Measurements from ENCODE around the gene KCNG2.

Gene KCNG2

GRCh38 chr18:79760881-79761280 is 36.9 kb upstream of the KCNG2 start:
- Histone ChIP-seq H3K4me2 (no peak overlapping the region), H3K27me3 (ENCODE audit: insufficient read depth, low read depth) (no peaks in the 10 kb centered on the region)

DNA sequence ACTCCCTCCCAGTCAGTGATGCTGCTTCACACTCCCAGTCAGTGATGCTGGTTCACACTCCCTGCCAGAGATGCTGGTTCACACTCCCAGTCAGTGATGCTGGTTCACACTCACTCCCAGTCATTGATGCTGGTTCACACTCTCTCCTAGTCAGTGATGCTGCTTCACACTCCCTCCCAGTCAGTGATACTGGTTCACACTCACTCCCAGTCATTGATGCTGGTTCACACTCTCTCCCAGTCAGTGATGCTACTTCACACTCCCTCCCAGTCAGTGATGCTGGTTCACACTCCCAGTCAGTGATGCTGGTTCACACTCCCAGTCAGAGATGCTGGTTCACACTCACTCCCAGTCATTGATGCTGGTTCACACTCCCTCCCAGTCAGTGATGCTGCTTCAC is 34.3 kb upstream of the KCNG2 start:
- Histone ChIP-seq H3K4me2 (no peak overlapping the region), H3K36me3 (ENCODE audit: insufficient read depth) (no peaks in the 10 kb centered on the region), H3K27ac (no peak overlapping the region), H3K4me1 (ENCODE audit: low read depth, poor library complexity, severe bottlenecking) (no peaks in the 10 kb centered on the region), H3K27me3 (ENCODE audit: insufficient read depth, low read depth) (no peaks in the 10 kb centered on the region), H2AFZ (ENCODE audit: low read depth) (no peak overlapping the region), H4K20me1 (ENCODE audit: insufficient read depth) (no peaks in the 10 kb centered on the region), H3K4me3 (IDR thresholded peaks at IDR 0.05; ENCODE audit: insufficient read depth, low read depth, low read length) (no peak overlapping the region), H3K9ac (no peak overlapping the region), H3K79me2 (ENCODE audit: insufficient read depth, low read depth) (no peaks in the 10 kb centered on the region)
- TF ChIP-seq, protein P1, sequence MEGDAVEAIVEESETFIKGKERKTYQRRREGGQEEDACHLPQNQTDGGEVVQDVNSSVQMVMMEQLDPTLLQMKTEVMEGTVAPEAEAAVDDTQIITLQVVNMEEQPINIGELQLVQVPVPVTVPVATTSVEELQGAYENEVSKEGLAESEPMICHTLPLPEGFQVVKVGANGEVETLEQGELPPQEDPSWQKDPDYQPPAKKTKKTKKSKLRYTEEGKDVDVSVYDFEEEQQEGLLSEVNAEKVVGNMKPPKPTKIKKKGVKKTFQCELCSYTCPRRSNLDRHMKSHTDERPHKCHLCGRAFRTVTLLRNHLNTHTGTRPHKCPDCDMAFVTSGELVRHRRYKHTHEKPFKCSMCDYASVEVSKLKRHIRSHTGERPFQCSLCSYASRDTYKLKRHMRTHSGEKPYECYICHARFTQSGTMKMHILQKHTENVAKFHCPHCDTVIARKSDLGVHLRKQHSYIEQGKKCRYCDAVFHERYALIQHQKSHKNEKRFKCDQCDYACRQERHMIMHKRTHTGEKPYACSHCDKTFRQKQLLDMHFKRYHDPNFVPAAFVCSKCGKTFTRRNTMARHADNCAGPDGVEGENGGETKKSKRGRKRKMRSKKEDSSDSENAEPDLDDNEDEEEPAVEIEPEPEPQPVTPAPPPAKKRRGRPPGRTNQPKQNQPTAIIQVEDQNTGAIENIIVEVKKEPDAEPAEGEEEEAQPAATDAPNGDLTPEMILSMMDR (conservative IDR thresholded peaks at IDR 0.05; ENCODE audit: low read depth, low read length): no peak

More at GRCh38 chr18:79760881-79761280, 36.9 kb upstream of the KCNG2 start:
- Histone ChIP-seq H3K4me3 (IDR thresholded peaks at IDR 0.05; ENCODE audit: insufficient read depth, low read depth, low read length) (no peak overlapping the region), H2AFZ (ENCODE audit: low read depth) (no peak overlapping the region), H3K79me2 (ENCODE audit: insufficient read depth, low read depth) (no peaks in the 10 kb centered on the region), H3K4me1 (ENCODE audit: low read depth, poor library complexity, severe bottlenecking) (no peaks in the 10 kb centered on the region), H3K27ac (no peak overlapping the region), H3K9ac (no peak overlapping the region), H3K36me3 (ENCODE audit: insufficient read depth) (no peaks in the 10 kb centered on the region), H4K20me1 (ENCODE audit: insufficient read depth) (no peaks in the 10 kb centered on the region)
- TF ChIP-seq, protein P1 (conservative IDR thresholded peaks at IDR 0.05; ENCODE audit: low read depth, low read length): no peak

DNA sequence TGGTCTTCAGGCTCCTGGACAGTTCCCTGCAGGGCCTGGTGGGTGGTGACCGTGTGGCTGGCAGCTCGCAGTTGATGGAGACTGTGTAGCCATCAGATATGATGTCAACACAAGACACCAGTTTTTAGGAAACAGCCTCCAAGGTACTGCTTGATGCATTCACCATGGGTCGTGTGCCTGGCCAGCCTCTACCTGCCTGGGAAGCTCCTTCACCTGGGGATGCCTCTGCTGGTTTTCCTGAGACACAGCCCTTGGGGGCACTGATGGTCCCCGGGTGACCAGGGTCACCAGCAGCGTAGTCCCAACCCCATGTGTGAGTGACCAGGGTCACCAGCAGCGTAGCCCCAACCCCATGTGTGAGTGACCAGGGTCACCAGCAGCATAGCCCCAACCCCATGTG is 33.6 kb upstream of the KCNG2 start:
- TF ChIP-seq, protein P1 (conservative IDR thresholded peaks at IDR 0.05; ENCODE audit: low read depth, low read length): no peak

GRCh38 chr18:79765491-79766245 is 32.1 kb upstream of the KCNG2 start:
- H3K9ac ChIP-seq: no peak overlapping the region
- TF ChIP-seq, protein P1 (conservative IDR thresholded peaks at IDR 0.05; ENCODE audit: low read depth, low read length): no peak

More for the DNA sequence above, 33.6 kb upstream of the KCNG2 start:
- no peaks in the 10 kb centered on the region for H3K27me3 ChIP-seq (ENCODE audit: insufficient read depth, low read depth)
- H4K20me1 ChIP-seq (ENCODE audit: insufficient read depth): no peaks in the 10 kb centered on the region
- no peak overlapping the region for H3K4me2 ChIP-seq
- no peak overlapping the region for H2AFZ ChIP-seq (ENCODE audit: low read depth)
- no peak overlapping the region for H3K27ac ChIP-seq
- no peak overlapping the region for H3K9ac ChIP-seq
- no peaks in the 10 kb centered on the region for H3K79me2 ChIP-seq (ENCODE audit: insufficient read depth, low read depth)
- H3K36me3 ChIP-seq (ENCODE audit: insufficient read depth): no peaks in the 10 kb centered on the region
- H3K4me3 ChIP-seq (IDR thresholded peaks at IDR 0.05; ENCODE audit: insufficient read depth, low read depth, low read length): no peak overlapping the region
- no peaks in the 10 kb centered on the region for H3K4me1 ChIP-seq (ENCODE audit: low read depth, poor library complexity, severe bottlenecking)

More at GRCh38 chr18:79765491-79766245, 32.1 kb upstream of the KCNG2 start:
- no peaks in the 10 kb centered on the region for H4K20me1 ChIP-seq (ENCODE audit: insufficient read depth)
- no peaks in the 10 kb centered on the region for H3K36me3 ChIP-seq (ENCODE audit: insufficient read depth)
- H2AFZ ChIP-seq (ENCODE audit: low read depth): no peak overlapping the region
- H3K4me3 ChIP-seq (IDR thresholded peaks at IDR 0.05; ENCODE audit: insufficient read depth, low read depth, low read length): no peak overlapping the region
- no peaks in the 10 kb centered on the region for H3K4me1 ChIP-seq (ENCODE audit: low read depth, poor library complexity, severe bottlenecking)
- H3K27me3 ChIP-seq (ENCODE audit: insufficient read depth, low read depth): no peaks in the 10 kb centered on the region
- H3K4me2 ChIP-seq: no peak overlapping the region
- H3K79me2 ChIP-seq (ENCODE audit: insufficient read depth, low read depth): no peaks in the 10 kb centered on the region
- H3K27ac ChIP-seq: no peak overlapping the region

All from KMS-11 (cell line).